ENCODE data around the gene RNF213.

Gene RNF213

DNA sequence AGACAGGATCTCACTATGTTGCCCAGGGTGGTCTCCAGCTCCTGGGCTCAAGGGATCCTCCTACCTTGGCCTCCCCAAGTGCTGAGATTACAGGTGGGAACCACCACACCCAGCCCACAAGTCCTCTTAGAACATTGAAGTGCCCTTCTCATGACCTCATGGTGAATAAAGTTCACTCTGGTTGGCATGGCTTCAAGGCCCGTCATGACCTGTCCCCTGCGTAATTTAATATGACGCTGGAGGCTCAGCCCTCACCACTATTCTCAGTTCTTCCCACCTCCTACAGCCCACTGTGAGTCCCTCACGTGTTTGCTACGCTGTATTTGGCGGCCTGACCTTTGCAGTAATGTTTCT lies 156.3 kb downstream of the RNF213 start:
- Histone ChIP-seq H3K4me1 (ENCODE audit: control insufficient read depth in 1 of 2, insufficient read depth in 1 of 2, low read depth in 1 of 2, low read length in 1 of 2) (peaks cover 13 to 16% of the 10 kb centered on the region in 2 experiments), H3K4me3 (ENCODE audit: low read depth in 1 of 2, low read length in 1 of 2) (no peak overlapping the region), H3K27me3 (peaks cover 30% of the 10 kb centered on the region), H3K36me3 (peaks cover 19% of the 10 kb centered on the region), H3K9me3 (no peaks in the 10 kb centered on the region), H3K27ac (no peak overlapping the region)
- TF ChIP-seq, protein P1, sequence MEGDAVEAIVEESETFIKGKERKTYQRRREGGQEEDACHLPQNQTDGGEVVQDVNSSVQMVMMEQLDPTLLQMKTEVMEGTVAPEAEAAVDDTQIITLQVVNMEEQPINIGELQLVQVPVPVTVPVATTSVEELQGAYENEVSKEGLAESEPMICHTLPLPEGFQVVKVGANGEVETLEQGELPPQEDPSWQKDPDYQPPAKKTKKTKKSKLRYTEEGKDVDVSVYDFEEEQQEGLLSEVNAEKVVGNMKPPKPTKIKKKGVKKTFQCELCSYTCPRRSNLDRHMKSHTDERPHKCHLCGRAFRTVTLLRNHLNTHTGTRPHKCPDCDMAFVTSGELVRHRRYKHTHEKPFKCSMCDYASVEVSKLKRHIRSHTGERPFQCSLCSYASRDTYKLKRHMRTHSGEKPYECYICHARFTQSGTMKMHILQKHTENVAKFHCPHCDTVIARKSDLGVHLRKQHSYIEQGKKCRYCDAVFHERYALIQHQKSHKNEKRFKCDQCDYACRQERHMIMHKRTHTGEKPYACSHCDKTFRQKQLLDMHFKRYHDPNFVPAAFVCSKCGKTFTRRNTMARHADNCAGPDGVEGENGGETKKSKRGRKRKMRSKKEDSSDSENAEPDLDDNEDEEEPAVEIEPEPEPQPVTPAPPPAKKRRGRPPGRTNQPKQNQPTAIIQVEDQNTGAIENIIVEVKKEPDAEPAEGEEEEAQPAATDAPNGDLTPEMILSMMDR (IDR thresholded peaks at IDR 0.05), result no peak

DNA sequence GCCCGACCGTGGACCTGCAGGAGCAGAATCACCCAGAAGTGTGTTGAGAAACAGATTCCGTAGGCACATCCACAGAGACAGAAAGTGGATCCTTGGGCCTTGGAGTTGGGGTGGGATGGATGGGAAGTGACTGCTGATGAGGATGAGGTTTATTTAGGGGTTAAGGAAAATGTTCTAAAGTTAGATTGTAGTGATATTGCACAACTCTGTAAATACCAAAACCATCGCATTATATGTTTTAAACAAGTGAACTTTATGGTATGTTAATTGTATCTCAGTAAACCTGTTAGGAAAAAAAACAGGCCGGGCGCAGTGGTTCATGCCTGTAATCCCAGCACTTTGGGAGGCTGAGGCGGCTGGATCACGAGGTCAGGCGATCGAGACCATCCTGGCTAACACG lies 157.9 kb downstream of the RNF213 start:
- TF ChIP-seq, protein P1 (IDR thresholded peaks at IDR 0.05), result no peak
- H3K4me1 ChIP-seq (ENCODE audit: control insufficient read depth in 1 of 2, insufficient read depth in 1 of 2, low read depth in 1 of 2, low read length in 1 of 2), result peaks cover 13 to 16% of the 10 kb centered on the region in 2 experiments
- H3K27ac ChIP-seq, result no peak overlapping the region
- no peaks in the 10 kb centered on the region for H3K9me3 ChIP-seq
- H3K27me3 ChIP-seq, result peaks cover 14% of the 10 kb centered on the region
- peaks cover 19% of the 10 kb centered on the region for H3K36me3 ChIP-seq
- H3K4me3 ChIP-seq (ENCODE audit: low read depth in 1 of 2, low read length in 1 of 2), result no peak overlapping the region

DNA sequence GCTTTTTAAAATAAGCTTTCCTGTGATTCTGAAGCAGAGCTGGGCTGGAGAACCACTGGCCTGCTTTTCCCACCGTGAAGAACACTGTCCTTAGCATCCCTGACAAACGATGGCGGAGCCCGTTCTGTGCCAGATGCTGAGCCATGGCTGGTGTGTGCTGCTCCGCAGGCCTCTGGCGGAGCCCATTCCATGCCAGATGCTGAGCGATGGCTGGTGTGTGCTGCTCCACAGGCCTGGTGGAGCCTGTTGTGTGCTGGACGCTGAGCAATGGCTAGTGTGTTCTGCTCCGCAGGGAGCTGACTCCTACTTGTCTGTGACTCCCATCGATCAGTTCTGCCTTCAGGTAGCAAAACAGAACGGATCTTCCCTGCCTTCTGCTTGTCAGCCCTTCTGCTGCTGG lies 158.6 kb downstream of the RNF213 start:
- Histone ChIP-seq H3K4me1 (ENCODE audit: control insufficient read depth in 1 of 2, insufficient read depth in 1 of 2, low read depth in 1 of 2, low read length in 1 of 2) (peaks cover 12 to 16% of the 10 kb centered on the region in 2 experiments), H3K27ac (no peak overlapping the region), H3K4me3 (ENCODE audit: low read depth in 1 of 2, low read length in 1 of 2) (no peak overlapping the region), H3K9me3 (no peaks in the 10 kb centered on the region), H3K36me3 (peaks cover 19% of the 10 kb centered on the region), H3K27me3 (peaks cover 7% of the 10 kb centered on the region)
- TF ChIP-seq, protein P1 (IDR thresholded peaks at IDR 0.05), result no peak

DNA sequence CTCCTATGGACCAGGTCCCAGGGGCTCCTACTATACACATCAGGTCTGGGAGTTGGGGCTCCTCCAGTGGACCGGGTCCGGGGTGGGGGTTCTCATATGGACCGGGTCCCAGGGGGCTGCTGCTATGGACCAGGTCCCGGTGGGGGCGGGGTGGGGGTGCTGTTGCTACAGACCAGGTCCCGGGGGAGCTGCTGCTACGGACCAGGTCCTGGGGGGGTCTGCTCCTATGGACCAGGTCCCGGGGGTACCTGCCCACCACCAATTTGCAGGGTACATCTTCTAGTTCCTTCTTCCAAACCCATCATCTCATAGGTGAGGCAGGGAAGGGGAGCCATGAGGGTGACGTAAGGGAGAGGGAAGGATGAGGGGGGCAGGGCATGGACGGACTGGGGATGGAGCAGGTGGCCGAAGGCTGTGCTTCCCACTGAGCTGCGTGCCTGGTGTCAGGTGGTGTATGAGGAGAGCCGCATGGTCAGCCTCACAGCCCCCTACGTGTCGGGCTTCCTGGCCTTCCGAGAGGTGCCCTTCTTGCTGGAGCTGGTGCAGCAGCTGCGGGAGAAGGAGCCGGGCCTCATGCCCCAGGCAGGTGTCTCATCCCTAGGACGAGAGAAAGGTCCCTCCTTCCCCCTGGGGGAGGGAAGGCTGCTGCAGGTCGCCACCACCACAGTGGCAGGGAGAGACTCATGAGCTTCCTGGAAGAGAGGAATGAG lies 160.9 kb downstream of the RNF213 start:
- no peaks in the 10 kb centered on the region for H3K9me3 ChIP-seq

DNA sequence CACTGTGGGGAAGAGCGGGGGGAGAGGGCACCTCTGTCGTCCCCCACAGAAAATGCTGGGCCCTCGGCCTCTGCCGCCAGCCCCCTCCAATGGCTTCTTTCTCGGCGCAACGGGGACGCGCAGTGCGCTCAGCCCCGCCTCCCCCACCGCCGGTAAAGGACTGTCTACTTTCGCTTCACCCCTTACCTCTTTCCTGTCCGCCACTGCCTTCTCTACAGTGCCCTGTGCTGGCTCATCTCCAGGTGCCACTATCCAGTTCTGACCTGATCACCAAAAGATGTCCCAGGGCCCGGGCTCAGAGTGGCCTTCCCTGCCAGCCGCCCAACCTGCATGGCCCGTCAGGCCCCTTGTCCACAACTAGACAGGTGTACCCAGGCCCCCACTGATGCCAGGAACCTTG lies 161.6 kb downstream of the RNF213 start:
- TF ChIP-seq, protein P1 (IDR thresholded peaks at IDR 0.05), result no peak
- no peaks in the 10 kb centered on the region for H3K9me3 ChIP-seq
- no peak overlapping the region for H3K27ac ChIP-seq
- peaks cover 0 to 5% of the 10 kb centered on the region in 2 experiments for H3K4me1 ChIP-seq (ENCODE audit: control insufficient read depth in 1 of 2, insufficient read depth in 1 of 2, low read depth in 1 of 2, low read length in 1 of 2)
- H3K27me3 ChIP-seq, result no peaks in the 10 kb centered on the region
- H3K36me3 ChIP-seq, result peaks cover 15% of the 10 kb centered on the region
- H3K4me3 ChIP-seq (ENCODE audit: low read depth in 1 of 2, low read length in 1 of 2), result no peak overlapping the region

More for the DNA sequence above, 160.9 kb downstream of the RNF213 start:
- Histone ChIP-seq H3K27me3 (no peaks in the 10 kb centered on the region), H3K4me3 (ENCODE audit: low read depth in 1 of 2, low read length in 1 of 2) (no peak overlapping the region), H3K27ac (no peak overlapping the region), H3K36me3 (peaks cover 19% of the 10 kb centered on the region), H3K4me1 (ENCODE audit: control insufficient read depth in 1 of 2, insufficient read depth in 1 of 2, low read depth in 1 of 2, low read length in 1 of 2) (no peaks in the 10 kb centered on the region)
- TF ChIP-seq, protein P1 (IDR thresholded peaks at IDR 0.05), result no peak
